Stimulated activated CD4-positive, alpha-beta T cell treated with anti-CD3 and anti-CD28 coated beads, Interleukin-2, amount 100 ng/mL, for 48 hours (primary cell): Measurements from ENCODE around the gene CCNF.
"Not testable (repeated sequence)": the region's sequence is repeated elsewhere in the genome, so short reads cannot be mapped to it uniquely, and the experiment has no call there.

Experiments
- DNase-seq, 2 donors: peaks; one replicate each; pipeline ENCODE4 v3.0.0-alpha.2; 2020

Gene CCNF

GRCh38 chr16:2429771-2430663, 770 bp downstream of the CCNF start:
- no peak for DNase-seq

- no peak for DNase-seq
These were observed 3.0 kb downstream of the CCNF start for GRCh38 chr16:2432286-2432685.

- no peak for DNase-seq
These were observed 3.7 kb downstream of the CCNF start for GRCh38 chr16:2432801-2433505.

GRCh38 chr16:2435236-2435635, 6.0 kb downstream of the CCNF start:
- not testable (repeated sequence) for DNase-seq

GRCh38 chr16:2436110-2436509, 6.9 kb downstream of the CCNF start:
- DNase-seq = no peak

- no peak for DNase-seq
These were observed 8.0 kb downstream of the CCNF start for GRCh38 chr16:2437032-2437790.

DNA sequence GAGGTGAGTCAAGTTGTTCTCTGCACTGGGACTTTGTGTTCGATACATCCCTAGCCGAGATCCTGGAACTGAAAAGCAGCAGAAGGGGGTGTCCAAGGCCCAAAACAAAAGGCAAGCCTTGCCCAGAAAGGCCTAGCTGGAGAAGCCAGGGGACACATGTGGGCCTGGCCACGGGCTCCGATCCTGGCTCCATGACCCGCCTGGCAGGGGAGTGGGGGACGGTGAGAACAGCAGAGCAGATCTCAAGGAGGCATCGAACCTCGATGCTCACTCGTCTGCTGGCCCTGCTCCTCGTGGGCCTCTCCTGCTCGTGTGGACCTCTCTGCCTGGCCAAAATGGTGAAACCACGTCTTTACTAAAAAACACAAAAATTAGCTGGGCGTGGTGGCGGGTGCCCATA, 8.9 kb downstream of the CCNF start:
- DNase-seq = no peak

DNA sequence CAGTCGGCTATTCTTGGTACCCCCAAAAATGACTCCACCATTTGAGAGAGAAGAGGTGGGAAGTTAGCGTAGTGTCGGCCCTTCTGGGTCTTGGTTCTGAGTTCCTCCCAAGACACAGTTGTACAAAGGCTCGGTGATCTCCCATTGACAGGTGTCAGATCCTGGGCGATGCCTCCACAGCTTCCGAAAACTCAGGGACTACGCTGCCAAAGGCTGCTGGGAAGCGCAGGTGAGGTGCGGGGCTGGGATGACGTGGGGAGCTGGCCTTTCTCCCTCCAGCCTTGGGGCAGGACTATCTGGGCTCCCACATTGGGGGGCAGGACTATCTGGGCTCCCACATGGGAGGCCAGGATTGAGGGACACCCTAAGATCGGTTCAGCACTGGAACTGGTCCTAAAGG, 10.4 kb downstream of the CCNF start:
- no peak for DNase-seq

GRCh38 chr16:2441143-2441804, 12.0 kb downstream of the CCNF start:
- not testable (repeated sequence) for DNase-seq

DNA sequence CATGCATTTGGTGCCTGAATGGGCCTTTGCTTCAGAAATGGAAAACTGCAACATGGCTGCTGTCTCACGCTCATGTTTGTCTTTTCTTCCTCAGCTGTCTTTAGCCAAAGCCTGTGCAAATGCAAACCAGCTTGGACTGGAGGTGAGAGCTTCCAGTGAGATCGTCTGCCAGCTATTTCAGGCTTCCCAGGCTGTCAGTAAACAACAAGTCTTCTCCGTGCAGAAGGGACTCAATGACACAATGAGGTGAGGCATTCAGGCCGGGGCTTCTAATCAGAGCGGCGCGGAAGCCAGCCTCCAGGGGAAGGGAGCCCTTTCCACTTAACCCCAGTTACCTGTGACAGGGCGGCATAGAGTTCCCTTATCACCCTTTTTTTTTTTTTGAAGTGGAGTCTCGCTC, 14.3 kb downstream of the CCNF start:
- DNase-seq = no peak

- DNase-seq = no peak
These were observed 18.8 kb downstream of the CCNF start for GRCh38 chr16:2447920-2448583.

GRCh38 chr16:2449118-2449517, 19.9 kb downstream of the CCNF start:
- no peak for DNase-seq

- DNase-seq = no peak
These were observed 21.3 kb downstream of the CCNF start for GRCh38 chr16:2450535-2450934.

DNA sequence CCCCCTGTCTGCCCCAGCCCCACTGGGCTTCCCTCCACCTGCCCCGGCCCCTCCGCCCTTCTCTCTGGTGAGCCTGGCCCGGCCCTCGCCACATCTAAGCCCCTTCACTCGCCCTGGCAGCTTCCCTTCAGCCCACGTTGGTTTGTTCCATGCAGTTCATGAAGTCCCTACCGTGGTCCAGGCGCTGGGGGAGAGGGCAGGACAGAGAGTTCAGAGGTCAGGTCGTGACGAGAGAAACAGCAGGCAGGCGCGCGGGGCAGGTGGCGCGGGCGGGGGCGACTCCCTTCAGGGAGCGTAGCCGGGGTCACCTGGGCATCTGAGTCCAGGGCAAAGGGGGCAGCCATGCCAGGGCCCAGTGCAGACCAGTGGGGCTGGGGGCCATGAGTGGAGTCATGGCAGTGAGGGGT, 21.7 kb downstream of the CCNF start:
- DNase-seq = no peak

DNA sequence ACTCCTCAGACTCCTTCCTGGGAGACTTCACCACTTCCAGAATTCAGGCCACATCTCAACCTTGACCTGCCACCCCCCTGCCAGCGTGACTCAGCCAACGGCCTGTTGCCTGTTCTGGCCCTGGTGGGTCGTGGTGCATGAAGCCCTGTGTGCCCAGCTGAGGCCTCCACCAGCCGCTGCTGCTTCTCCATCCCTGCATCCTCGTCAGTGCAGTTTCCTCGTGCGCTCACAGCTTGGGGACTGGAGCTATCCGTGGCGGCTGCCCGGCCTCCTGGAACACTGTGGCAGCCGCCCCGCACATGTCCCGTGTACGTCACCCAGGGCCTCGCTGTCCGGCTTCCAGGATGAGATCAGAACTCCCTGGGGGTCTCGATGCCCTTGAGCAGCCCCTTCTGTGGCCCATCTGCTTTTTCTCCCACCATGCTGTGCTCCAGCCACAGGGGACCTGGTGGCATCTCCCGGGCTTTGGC, 22.6 kb downstream of the CCNF start:
- DNase-seq = no peak

- DNase-seq = no peak
These were observed 23.4 kb downstream of the CCNF start for GRCh38 chr16:2452650-2453049.

DNA sequence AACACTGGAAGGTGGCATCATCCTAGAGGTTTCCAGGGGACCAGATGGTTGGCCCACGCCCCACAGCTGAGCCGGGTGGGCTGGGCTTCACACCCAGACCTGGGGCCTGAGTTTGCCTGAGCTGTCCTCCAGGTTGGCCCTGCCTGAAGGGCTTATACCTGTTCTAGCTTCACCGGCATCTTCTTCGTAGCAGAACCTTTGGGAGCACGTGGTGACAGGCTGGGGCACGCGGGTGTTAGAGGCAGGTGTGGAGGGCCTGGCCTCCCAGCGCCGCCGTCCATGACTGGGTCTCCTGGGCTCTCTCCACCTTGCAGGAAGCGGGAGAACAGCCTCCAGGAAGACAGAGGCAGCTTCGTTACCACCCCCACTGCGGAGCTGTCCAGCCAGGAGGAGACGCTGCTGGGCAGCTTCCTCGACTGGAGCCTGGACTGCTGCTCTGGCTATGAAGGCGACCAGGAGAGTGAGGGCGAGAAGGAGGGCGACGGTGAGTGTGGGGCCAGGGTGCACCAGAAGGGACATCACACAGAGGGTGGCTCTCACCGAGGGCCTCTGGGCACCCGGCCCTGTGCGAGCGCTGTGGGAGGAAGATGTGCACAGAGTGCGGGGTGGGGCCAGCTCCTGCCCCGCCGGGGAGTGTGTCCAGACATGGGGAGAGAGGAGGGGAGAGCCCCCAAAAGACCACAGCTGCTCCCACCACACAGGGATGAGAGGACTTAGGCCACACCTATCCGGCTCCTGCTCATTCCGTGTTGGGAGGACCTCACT, 26.0 kb downstream of the CCNF start:
- DNase-seq = no peak

GRCh38 chr16:2456551-2457153, 27.4 kb downstream of the CCNF start:
- no peak for DNase-seq

DNA sequence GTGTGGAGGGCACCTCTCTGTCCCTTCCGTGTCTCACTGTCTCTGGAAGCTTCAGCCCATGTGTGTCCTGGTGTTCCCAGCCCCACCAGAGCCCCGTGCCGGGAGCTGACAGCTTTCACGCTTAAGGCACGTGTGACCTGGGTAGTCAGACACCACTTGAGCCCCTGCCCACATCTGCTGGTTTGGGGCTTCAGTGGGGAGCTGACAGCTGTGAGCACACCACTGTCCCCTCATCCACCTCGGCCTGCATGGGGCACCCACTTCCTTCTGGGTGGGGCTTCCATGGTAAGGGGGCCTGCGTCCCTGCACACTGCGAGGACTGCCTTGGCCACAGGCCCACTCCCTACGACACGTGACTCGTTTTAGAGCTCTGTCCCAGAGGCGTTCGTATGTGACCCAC, 28.0 kb downstream of the CCNF start:
- no peak for DNase-seq

DNA sequence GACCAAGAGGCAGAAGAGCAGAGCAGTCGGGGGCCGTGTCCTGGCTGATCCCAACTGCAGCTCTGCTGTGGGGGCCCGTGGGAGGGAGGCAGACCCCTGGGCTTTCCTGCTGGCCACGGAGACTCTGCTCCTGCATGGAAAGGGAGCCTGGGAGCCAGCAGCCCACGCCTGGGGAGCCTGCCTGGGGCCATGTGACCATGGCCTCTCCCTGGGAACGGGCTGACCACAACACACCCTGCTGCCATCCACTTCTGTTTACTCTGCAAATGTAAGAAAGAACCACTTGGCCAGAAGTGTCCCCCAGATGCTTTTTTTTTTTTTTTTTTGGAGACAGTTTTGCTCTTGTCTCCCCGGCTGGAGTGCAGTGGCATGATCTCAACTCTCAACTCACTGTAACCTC, 28.7 kb downstream of the CCNF start:
- no peak for DNase-seq
